HCT116 (cell line): ENCODE data around the gene PDC. TPM values are rescaled to one million over a fixed set of nuclear protein-coding genes. Genes with fewer than 3 reads are reported as not detected.

Source experiments
- ATAC-seq: fragments of 200-7000 bp; cut with Tn5 transposase; 2 replicates; pipeline ENCODE4 v1.9.1; 2020; ENCODE audit warnings: mild to moderate bottlenecking, moderate library complexity
- BruUV-seq: library from RNA; stranded (reverse); fragments of 400-500 nt; replicated peaks from 2 replicates; lab custom pipeline; 2021; lab: Mats Ljungman, UMichigan
- CTCF ChIA-PET: fragments of 300-600 bp; sonication (Branson Sonifier 250); formaldehyde crosslinking; loops from one replicate; lab custom pipeline; 2021; ENCODE audit warnings: antibody characterized with exemption; lab: Charles Lee
- POLR2A ChIA-PET: fragments of 300-600, 350-600 bp; sonication (Branson Sonifier 250); formaldehyde crosslinking; loops from one replicate; lab custom pipeline; 2021; ENCODE audit warnings: antibody characterized with exemption; lab: Charles Lee
- RAD21 ChIA-PET, 2 experiments: fragments of 300-600 bp; sonication (Branson Sonifier 250); formaldehyde crosslinking; loops; one replicate each; lab custom pipeline; 2023; ENCODE audit warnings: low total read pairs in 2 of 2; ENCODE audit not compliant: uncharacterized antibody in 2 of 2, unreplicated experiment in 2 of 2, low non-redundant PET in 1 of 2; lab: Charles Lee
- DNase-seq: peaks from one replicate; pipeline ENCODE4 v3.0.0-alpha.2; 2010; ENCODE audit warnings: low read depth, low spot score
- H2AFZ ChIP-seq: fragments of 200-600 bp; shearing (Covaris generic), sonication (generic); 2 replicates; pipeline ENCODE4 v1.6.1; 2017; ENCODE audit warnings: low read depth, mixed run types, mixed read lengths, antibody characterized with exemption, low read length; ENCODE audit not compliant: poor library complexity, severe bottlenecking
- H3K27ac ChIP-seq: 2 replicates; pipeline ENCODE4 v1.5.1; 2012; ENCODE audit warnings: low read depth, low read length
- H3K27me3 ChIP-seq: fragments of 200-600 bp; sonication (generic); 2 replicates; pipeline ENCODE4 v1.6.1; 2016; ENCODE audit warnings: mixed run types, low read length, mixed read lengths; ENCODE audit not compliant: insufficient read depth
- H3K36me3 ChIP-seq, 2 experiments: fragments of 200-500 bp in 1 of 2; fragments of 200-600 bp in 1 of 2; sonication (Bioruptor generic) in 1 of 2; sonication (generic) in 1 of 2; 2 replicates each; pipeline versions ENCODE4 v1.5.1 to v1.6.1; 2014 to 2016; ENCODE audit warnings: low read length in 2 of 2, inconsistent platforms in 1 of 2, mixed read lengths in 1 of 2, mixed run types in 1 of 2; ENCODE audit not compliant: insufficient read depth in 2 of 2, control insufficient read depth in 1 of 2
- H3K4me1 ChIP-seq, 2 experiments: fragments of 200-600 bp in 1 of 2; sonication (generic) in 1 of 2; 2 replicates each; pipeline versions ENCODE4 v1.5.1 to v1.6.1; 2012 to 2017; ENCODE audit warnings: low read length in 2 of 2, inconsistent platforms in 1 of 2, mild to moderate bottlenecking in 1 of 2, mixed read lengths in 1 of 2, mixed run types in 1 of 2, moderate library complexity in 1 of 2; ENCODE audit not compliant: insufficient read depth in 2 of 2, control insufficient read depth in 1 of 2
- H3K4me2 ChIP-seq: fragments of 200-600 bp; sonication (generic); 2 replicates; pipeline ENCODE4 v1.6.1; 2017; ENCODE audit warnings: mixed run types, low read length, mixed read lengths
- H3K4me3 ChIP-seq, 2 experiments: fragments of 200-600 bp in 1 of 2; sonication (generic) in 1 of 2; replicated peaks in 1 of 2; 2 replicates each; pipeline ENCODE4 v1.5.1; 2011 to 2016; ENCODE audit warnings: low read length in 2 of 2, control low read depth in 1 of 2, low read depth in 1 of 2, mild to moderate bottlenecking in 1 of 2, mixed read lengths in 1 of 2, mixed run types in 1 of 2
- H3K79me2 ChIP-seq: fragments of 200-600 bp; sonication (generic); 2 replicates; pipeline ENCODE4 v1.6.1; 2017; ENCODE audit warnings: mild to moderate bottlenecking, mixed run types, low read length, moderate library complexity, mixed read lengths; ENCODE audit not compliant: insufficient read depth
- H3K9ac ChIP-seq: fragments of 200-600 bp; sonication (generic); 2 replicates; pipeline ENCODE4 v1.6.1; 2016; ENCODE audit warnings: low read length, mixed read lengths
- H3K9me2 ChIP-seq: fragments of 200-600 bp; sonication (generic), shearing (Covaris generic); 2 replicates; pipeline ENCODE4 v1.6.1; 2017; ENCODE audit warnings: mixed run types, mild to moderate bottlenecking, moderate library complexity; ENCODE audit not compliant: insufficient read depth
- H3K9me3 ChIP-seq, 2 experiments: fragments of 200-500 bp in 1 of 2; fragments of 200-600 bp in 1 of 2; sonication (Bioruptor generic) in 1 of 2; sonication (generic) in 1 of 2; 2 replicates each; pipeline ENCODE4 v1.6.1; 2014 to 2017; ENCODE audit warnings: low read length in 2 of 2, mixed read lengths in 2 of 2, inconsistent platforms in 1 of 2, low read depth in 1 of 2, mild to moderate bottlenecking in 1 of 2, mixed run types in 1 of 2, moderate library complexity in 1 of 2; ENCODE audit not compliant: control insufficient read depth in 1 of 2, insufficient read depth in 1 of 2
- H4K20me1 ChIP-seq: fragments of 200-600 bp; sonication (generic), shearing (Covaris generic); 2 replicates; pipeline ENCODE4 v1.6.1; 2017; ENCODE audit warnings: mixed run types, mild to moderate bottlenecking, moderate library complexity; ENCODE audit not compliant: insufficient read depth
- CEBPB ChIP-seq: IDR thresholded peaks from 2 replicates; pipeline ENCODE4 v1.6.1; 2012; ENCODE audit warnings: low read depth
- EGR1 ChIP-seq: IDR thresholded peaks from 2 replicates; pipeline ENCODE4 v1.6.1; 2012; ENCODE audit warnings: low read depth
- EZH2phosphoT487 ChIP-seq: fragments of 200-600 bp; IDR thresholded peaks from 2 replicates; pipeline ENCODE4 v1.6.1; 2018; ENCODE audit warnings: antibody characterized with exemption, borderline replicate concordance
- FOSL1 ChIP-seq: IDR thresholded peaks from 2 replicates; pipeline ENCODE4 v1.6.1; 2012; ENCODE audit warnings: low read depth
- JUND ChIP-seq: IDR thresholded peaks from 2 replicates; pipeline ENCODE4 v1.6.1; 2012
- POLR2A ChIP-seq: IDR thresholded peaks from 2 replicates; pipeline ENCODE4 v1.7.0; 2011; ENCODE audit warnings: borderline replicate concordance; ENCODE audit not compliant: insufficient read depth, insufficient read length; ENCODE audit errors: extremely low read depth
- TCF7L2 ChIP-seq: IDR thresholded peaks from 2 replicates; pipeline ENCODE4 v1.7.0; 2011; ENCODE audit warnings: borderline replicate concordance, inconsistent platforms; ENCODE audit not compliant: insufficient read depth, insufficient read length; ENCODE audit errors: extremely low read depth
- intact Hi-C: fragments of 100-400 bp; cut with micrococcal nuclease; formaldehyde crosslinking; loops from 2 replicates; pipeline ENCODE4 v1.10.0; 2022
- total RNA-seq: library from RNA; stranded (reverse); gene quantifications from one replicate; pipeline ENCODE4 v1.2.1, GENCODE V29; 2021; ENCODE audit not compliant: unreplicated experiment
- TF ChIP-seq, protein P1 (sequence below): IDR thresholded peaks from 2 replicates; pipeline ENCODE4 v1.6.1; 2012
- TF ChIP-seq, protein P2 (sequence below): IDR thresholded peaks from 2 replicates; pipeline ENCODE4 v1.6.1; 2012
- TF ChIP-seq, protein P3 (sequence below), 3 experiments: fragments of 200-600 bp in 1 of 3; sonication (generic) in 1 of 3; IDR thresholded peaks in 2 of 3; conservative IDR thresholded peaks in 1 of 3; 2 replicates each; pipeline ENCODE4 v1.5.1; 2012 to 2017; ENCODE audit warnings: low read depth in 2 of 3, low read length in 2 of 3, antibody characterized with exemption in 1 of 3, borderline replicate concordance in 1 of 3, control low read depth in 1 of 3, mild to moderate bottlenecking in 1 of 3, mixed read lengths in 1 of 3, mixed run types in 1 of 3, moderate library complexity in 1 of 3; ENCODE audit not compliant: insufficient read depth in 1 of 3
- TF ChIP-seq, protein P4 (sequence below): IDR thresholded peaks from 2 replicates; pipeline ENCODE4 v1.6.1; 2011; ENCODE audit warnings: mild to moderate bottlenecking, low read length, moderate library complexity; ENCODE audit not compliant: insufficient replicate concordance; ENCODE audit errors: extremely low read depth

The PDC gene
- total RNA-seq, 1 experiment from 2014 or later = not detected

DNA sequence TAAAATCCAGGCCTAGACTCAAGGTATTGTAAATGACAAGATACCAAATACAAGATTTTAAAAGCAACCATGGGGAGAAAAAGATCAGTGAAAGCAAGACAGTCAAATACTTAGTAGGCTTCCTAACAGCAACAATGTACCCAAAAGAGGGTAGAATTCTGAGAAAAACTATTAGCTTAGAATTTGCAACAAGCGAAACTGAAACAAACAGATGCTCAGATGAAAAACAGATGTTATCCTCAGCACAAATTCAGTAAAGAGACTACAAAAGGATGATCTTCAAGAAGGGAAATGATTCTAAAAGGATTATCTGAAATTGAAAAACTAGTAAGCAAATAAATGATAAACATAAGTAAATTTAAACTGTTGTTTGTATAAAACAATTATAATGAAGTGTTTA is 40.0 kb downstream of the PDC start:
- Histone ChIP-seq H3K9me2 (no peaks in the 10 kb centered on the region), H3K4me2 (no peak overlapping the region), H4K20me1 (no peaks in the 10 kb centered on the region), H3K4me1 (no peaks in the 10 kb centered on the region), H3K9me3 (no peaks in the 10 kb centered on the region), H3K9ac (no peak overlapping the region), H3K4me3 (no peak overlapping the region), H3K36me3 (peaks cover 7 to 10% of the 10 kb centered on the region in 2 experiments; a peak in 2 of 4 replicates)
- DNase-seq (no peak), ATAC-seq (no peak)
- intact Hi-C loops = no loop called here
- POLR2A ChIA-PET = no interaction called here
- RAD21 ChIA-PET = no interaction called here
- BruUV-seq = no TSS peak
- TF ChIP-seq CEBPB (no peak), EGR1 (no peak), POLR2A (no peak), EZH2phosphoT487 (no peak)
- TF ChIP-seq, protein P1, sequence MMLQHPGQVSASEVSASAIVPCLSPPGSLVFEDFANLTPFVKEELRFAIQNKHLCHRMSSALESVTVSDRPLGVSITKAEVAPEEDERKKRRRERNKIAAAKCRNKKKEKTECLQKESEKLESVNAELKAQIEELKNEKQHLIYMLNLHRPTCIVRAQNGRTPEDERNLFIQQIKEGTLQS = no peak
- TF ChIP-seq, protein P2, sequence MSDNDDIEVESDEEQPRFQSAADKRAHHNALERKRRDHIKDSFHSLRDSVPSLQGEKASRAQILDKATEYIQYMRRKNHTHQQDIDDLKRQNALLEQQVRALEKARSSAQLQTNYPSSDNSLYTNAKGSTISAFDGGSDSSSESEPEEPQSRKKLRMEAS = no peak
- TF ChIP-seq, all 23 proteins: peak for 0
- Histone ChIP-seq H3K79me2 (no peaks in the 10 kb centered on the region), H2AFZ (no peak overlapping the region), H3K27ac (no peak overlapping the region), H3K27me3 (no peaks in the 10 kb centered on the region)
- CTCF ChIA-PET = no interaction called here

DNA sequence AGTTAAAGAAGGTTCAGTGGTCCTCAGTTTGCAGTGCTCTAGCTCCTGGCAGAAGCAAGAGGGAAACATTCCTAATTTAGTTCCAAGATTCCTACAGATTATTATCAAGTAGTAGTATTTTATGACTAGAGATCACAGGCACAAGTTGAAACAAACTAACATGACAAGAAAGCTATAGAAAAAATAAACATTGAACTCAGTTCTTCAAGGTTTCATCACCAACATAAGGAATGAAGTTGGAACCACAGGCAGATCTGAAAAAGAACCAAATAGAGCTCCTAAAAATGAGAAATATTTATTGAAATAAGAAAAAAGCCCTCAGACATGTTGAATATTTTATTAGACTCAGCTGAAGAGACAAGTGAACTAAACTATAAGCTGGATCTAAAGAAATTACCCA is 40.6 kb downstream of the PDC start:
- H3K36me3 ChIP-seq = peaks cover 7 to 10% of the 10 kb centered on the region in 2 experiments; a peak in 2 of 4 replicates
- no peaks in the 10 kb centered on the region for H3K79me2 ChIP-seq
- no peak overlapping the region for H2AFZ ChIP-seq
- no peaks in the 10 kb centered on the region for H3K27me3 ChIP-seq
- H3K9me3 ChIP-seq = no peaks in the 10 kb centered on the region
- no peak overlapping the region for H3K4me3 ChIP-seq
- no peak overlapping the region for H3K4me2 ChIP-seq
- ChIA-PET POLR2A (no interaction called here), RAD21 (no interaction called here), CTCF (no interaction called here)
- H3K9me2 ChIP-seq = no peaks in the 10 kb centered on the region
- no peaks in the 10 kb centered on the region for H3K4me1 ChIP-seq
- BruUV-seq = no TSS peak
- H4K20me1 ChIP-seq = no peaks in the 10 kb centered on the region
- DNase-seq (no peak), ATAC-seq (no peak)
- no peak overlapping the region for H3K27ac ChIP-seq
- H3K9ac ChIP-seq = no peak overlapping the region
- intact Hi-C loops = no loop called here
- TF ChIP-seq, protein P3, sequence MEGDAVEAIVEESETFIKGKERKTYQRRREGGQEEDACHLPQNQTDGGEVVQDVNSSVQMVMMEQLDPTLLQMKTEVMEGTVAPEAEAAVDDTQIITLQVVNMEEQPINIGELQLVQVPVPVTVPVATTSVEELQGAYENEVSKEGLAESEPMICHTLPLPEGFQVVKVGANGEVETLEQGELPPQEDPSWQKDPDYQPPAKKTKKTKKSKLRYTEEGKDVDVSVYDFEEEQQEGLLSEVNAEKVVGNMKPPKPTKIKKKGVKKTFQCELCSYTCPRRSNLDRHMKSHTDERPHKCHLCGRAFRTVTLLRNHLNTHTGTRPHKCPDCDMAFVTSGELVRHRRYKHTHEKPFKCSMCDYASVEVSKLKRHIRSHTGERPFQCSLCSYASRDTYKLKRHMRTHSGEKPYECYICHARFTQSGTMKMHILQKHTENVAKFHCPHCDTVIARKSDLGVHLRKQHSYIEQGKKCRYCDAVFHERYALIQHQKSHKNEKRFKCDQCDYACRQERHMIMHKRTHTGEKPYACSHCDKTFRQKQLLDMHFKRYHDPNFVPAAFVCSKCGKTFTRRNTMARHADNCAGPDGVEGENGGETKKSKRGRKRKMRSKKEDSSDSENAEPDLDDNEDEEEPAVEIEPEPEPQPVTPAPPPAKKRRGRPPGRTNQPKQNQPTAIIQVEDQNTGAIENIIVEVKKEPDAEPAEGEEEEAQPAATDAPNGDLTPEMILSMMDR (IDR thresholded peaks at IDR 0.05 in 2 of 3, conservative IDR thresholded peaks at IDR 0.05 in 1 of 3; ENCODE audit: borderline replicate concordance in 1 of 3, insufficient read depth in 1 of 3, low read depth in 2 of 3, low read length in 2 of 3) = no peak
- TF ChIP-seq, protein P4, sequence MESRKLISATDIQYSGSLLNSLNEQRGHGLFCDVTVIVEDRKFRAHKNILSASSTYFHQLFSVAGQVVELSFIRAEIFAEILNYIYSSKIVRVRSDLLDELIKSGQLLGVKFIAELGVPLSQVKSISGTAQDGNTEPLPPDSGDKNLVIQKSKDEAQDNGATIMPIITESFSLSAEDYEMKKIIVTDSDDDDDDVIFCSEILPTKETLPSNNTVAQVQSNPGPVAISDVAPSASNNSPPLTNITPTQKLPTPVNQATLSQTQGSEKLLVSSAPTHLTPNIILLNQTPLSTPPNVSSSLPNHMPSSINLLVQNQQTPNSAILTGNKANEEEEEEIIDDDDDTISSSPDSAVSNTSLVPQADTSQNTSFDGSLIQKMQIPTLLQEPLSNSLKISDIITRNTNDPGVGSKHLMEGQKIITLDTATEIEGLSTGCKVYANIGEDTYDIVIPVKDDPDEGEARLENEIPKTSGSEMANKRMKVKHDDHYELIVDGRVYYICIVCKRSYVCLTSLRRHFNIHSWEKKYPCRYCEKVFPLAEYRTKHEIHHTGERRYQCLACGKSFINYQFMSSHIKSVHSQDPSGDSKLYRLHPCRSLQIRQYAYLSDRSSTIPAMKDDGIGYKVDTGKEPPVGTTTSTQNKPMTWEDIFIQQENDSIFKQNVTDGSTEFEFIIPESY = no peak
- TF ChIP-seq TCF7L2 (no peak), FOSL1 (no peak), JUND (no peak)
- TF ChIP-seq, protein P1 = no peak
- TF ChIP-seq, protein P2 = no peak
